Body of pancreas (tissue), 4 donors: ENCODE results near the gene TBC1D7.

Experiments
- POLR2A ChIP-seq, 3 donors: fragments of 450-650 bp; IDR thresholded peaks; one replicate each; pipeline ENCODE4 v1.6.1; 2016; ENCODE audit warnings: antibody characterized with exemption in 3 of 3, mild to moderate bottlenecking in 2 of 3
- TF ChIP-seq, protein P1 (sequence below), 7 experiments: fragments of 450-650 bp in 4 of 7; fragments of 200-600 bp in 3 of 7; sonication (generic) in 3 of 7; IDR thresholded peaks; one replicate each; pipeline ENCODE4 v1.5.1; 2016 to 2019; ENCODE audit warnings: antibody characterized with exemption in 7 of 7

DNA sequence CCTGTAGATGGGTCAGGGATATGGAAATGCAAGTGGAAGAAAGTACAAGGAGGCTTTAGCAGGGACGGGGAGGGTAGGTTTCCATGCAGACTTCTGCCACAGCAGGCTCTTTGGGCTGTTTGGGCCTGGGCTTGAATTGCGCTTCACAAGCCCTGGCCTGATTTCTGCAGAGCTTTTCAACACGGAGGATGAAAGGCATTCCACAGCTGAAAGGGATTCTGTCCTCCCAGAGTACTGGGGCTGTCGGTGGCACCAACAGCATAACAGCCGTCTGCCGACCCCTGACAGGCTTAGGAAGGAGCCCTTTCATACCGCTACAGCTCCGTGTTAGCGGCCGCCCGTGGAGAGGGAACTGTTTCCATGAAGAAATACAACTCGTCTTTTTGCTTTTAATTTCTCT, 22.9 kb upstream of the TBC1D7 start:
- TF ChIP-seq, protein P1, sequence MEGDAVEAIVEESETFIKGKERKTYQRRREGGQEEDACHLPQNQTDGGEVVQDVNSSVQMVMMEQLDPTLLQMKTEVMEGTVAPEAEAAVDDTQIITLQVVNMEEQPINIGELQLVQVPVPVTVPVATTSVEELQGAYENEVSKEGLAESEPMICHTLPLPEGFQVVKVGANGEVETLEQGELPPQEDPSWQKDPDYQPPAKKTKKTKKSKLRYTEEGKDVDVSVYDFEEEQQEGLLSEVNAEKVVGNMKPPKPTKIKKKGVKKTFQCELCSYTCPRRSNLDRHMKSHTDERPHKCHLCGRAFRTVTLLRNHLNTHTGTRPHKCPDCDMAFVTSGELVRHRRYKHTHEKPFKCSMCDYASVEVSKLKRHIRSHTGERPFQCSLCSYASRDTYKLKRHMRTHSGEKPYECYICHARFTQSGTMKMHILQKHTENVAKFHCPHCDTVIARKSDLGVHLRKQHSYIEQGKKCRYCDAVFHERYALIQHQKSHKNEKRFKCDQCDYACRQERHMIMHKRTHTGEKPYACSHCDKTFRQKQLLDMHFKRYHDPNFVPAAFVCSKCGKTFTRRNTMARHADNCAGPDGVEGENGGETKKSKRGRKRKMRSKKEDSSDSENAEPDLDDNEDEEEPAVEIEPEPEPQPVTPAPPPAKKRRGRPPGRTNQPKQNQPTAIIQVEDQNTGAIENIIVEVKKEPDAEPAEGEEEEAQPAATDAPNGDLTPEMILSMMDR (IDR thresholded peaks at IDR 0.05): no peak
- no peak for TF ChIP-seq POLR2A (IDR thresholded peaks at IDR 0.05)
